Adrenal gland (tissue), 5 donors: ENCODE measurements around the gene TPP2.

Experiments
- POLR2A ChIP-seq, 2 donors: fragments of 450-650 bp; IDR thresholded peaks; one replicate each; pipeline ENCODE4 v1.6.1; 2017; ENCODE audit warnings: antibody characterized with exemption in 2 of 2, mild to moderate bottlenecking in 2 of 2, moderate library complexity in 1 of 2
- TF ChIP-seq, protein P1 (sequence below), 6 experiments: fragments of 450-650 bp in 4 of 6; fragments of 200-600 bp in 2 of 6; sonication (generic) in 1 of 6; IDR thresholded peaks; 1 replicate in 5 of 6; 2 replicates in 1 of 6; pipeline versions ENCODE4 v1.5.1 to v1.8.0; 2016 to 2021; ENCODE audit warnings: antibody characterized with exemption in 6 of 6, mild to moderate bottlenecking in 2 of 6, moderate library complexity in 1 of 6
- donor health status: DM: no; HTN: no; CAD: no.

DNA sequence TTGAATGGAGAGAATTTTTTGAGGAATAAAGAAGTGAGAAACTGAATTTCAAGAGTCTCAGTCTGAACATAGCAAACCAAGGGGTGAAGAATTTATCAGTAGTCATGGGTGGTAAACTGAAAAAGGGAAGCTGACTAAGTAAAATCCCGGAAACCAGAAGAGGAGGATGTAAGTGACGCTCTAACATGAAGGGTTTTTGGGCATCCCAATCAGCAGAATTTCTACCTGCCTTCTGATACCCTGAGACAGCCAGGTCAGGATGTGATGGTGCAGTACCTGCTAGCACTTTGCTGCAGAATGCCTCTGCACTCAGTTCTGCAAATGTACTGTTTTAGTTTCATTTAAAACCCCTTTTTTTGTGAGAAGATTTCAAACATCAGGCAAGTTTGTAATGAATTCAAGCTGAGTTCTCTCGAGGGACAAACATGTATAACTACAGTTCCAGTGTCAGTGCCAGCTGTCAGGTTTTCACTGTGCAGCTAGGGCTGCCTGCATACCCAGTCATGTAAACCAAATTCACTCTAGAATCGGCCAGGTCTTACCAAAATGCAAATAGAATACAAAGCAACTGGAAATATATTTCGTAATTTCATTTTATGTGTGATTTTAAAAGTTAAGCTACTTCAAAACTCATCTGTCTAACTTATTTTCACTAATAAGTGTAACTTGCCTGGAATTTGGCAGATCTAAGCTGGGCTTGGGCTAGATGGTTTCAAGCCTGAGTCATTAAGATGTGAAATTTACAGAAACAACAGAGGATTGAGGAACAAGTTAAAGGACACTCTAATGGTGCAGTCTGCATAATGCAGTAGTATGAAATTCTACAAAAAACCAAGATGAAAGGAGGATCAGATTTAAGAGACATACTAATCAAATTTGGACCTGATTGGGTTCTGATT is 84.3 kb downstream of the TPP2 start:
- TF ChIP-seq, protein P1, sequence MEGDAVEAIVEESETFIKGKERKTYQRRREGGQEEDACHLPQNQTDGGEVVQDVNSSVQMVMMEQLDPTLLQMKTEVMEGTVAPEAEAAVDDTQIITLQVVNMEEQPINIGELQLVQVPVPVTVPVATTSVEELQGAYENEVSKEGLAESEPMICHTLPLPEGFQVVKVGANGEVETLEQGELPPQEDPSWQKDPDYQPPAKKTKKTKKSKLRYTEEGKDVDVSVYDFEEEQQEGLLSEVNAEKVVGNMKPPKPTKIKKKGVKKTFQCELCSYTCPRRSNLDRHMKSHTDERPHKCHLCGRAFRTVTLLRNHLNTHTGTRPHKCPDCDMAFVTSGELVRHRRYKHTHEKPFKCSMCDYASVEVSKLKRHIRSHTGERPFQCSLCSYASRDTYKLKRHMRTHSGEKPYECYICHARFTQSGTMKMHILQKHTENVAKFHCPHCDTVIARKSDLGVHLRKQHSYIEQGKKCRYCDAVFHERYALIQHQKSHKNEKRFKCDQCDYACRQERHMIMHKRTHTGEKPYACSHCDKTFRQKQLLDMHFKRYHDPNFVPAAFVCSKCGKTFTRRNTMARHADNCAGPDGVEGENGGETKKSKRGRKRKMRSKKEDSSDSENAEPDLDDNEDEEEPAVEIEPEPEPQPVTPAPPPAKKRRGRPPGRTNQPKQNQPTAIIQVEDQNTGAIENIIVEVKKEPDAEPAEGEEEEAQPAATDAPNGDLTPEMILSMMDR (IDR thresholded peaks at IDR 0.05), result no peak
- no peak for TF ChIP-seq POLR2A (IDR thresholded peaks at IDR 0.05)
